DND-41 (cell line): ENCODE data around the gene GPR63.

Experiments
- ATAC-seq: fragments of 200-7000 bp; cut with Tn5 transposase; 3 replicates; pipeline ENCODE4 v1.9.1; 2021; ENCODE audit warnings: low read depth; ENCODE audit not compliant: insufficient read depth
- DNase-seq: peaks from one replicate; pipeline ENCODE4 v3.0.0-alpha.2; 2020
- H2AFZ ChIP-seq: 2 replicates; pipeline ENCODE4 v1.6.0; 2012; ENCODE audit warnings: low read depth, low read length
- H3K27ac ChIP-seq: 2 replicates; pipeline ENCODE4 v1.5.1; 2012; ENCODE audit warnings: low read length, inconsistent platforms
- H3K27me3 ChIP-seq: fragments of 200-600 bp; sonication (generic); 2 replicates; pipeline ENCODE4 v1.6.0; 2012; ENCODE audit warnings: low read length, mild to moderate bottlenecking, inconsistent platforms; ENCODE audit not compliant: insufficient read depth, poor library complexity
- H3K36me3 ChIP-seq: 2 replicates; pipeline ENCODE4 v1.5.1; 2012; ENCODE audit warnings: low read length, inconsistent platforms; ENCODE audit not compliant: insufficient read depth
- H3K4me1 ChIP-seq: 2 replicates; pipeline ENCODE4 v1.5.1; 2012; ENCODE audit warnings: mild to moderate bottlenecking, low read length; ENCODE audit not compliant: insufficient read depth
- H3K4me2 ChIP-seq: 2 replicates; pipeline ENCODE4 v1.6.0; 2012; ENCODE audit warnings: mild to moderate bottlenecking, moderate library complexity, low read length, inconsistent platforms; ENCODE audit not compliant: insufficient read depth
- H3K4me3 ChIP-seq, 2 experiments: fragments of 200-600 bp in 1 of 2; shearing (Covaris generic) in 1 of 2; 2 replicates each; pipeline ENCODE4 v1.5.1; 2012 to 2016; ENCODE audit warnings: inconsistent platforms in 2 of 2, low read length in 2 of 2, mild to moderate bottlenecking in 2 of 2, low read depth in 1 of 2, moderate library complexity in 1 of 2
- H3K79me2 ChIP-seq: 2 replicates; pipeline ENCODE4 v1.6.0; 2012; ENCODE audit warnings: low read length, inconsistent platforms; ENCODE audit not compliant: insufficient read depth
- H3K9ac ChIP-seq: 2 replicates; pipeline ENCODE4 v1.6.0; 2012; ENCODE audit warnings: low read depth, mild to moderate bottlenecking, inconsistent platforms, low read length, moderate library complexity
- H3K9me3 ChIP-seq: 2 replicates; pipeline ENCODE4 v1.5.1; 2012; ENCODE audit warnings: low read length, moderate library complexity, mild to moderate bottlenecking, inconsistent platforms; ENCODE audit not compliant: insufficient read depth, severe bottlenecking
- H4K20me1 ChIP-seq: 2 replicates; pipeline ENCODE4 v1.6.0; 2012; ENCODE audit warnings: low read length; ENCODE audit not compliant: insufficient read depth
- CTCF ChIP-seq: IDR thresholded peaks from 2 replicates; pipeline ENCODE4 v1.5.1; 2012; ENCODE audit warnings: borderline replicate concordance, low read length, moderate library complexity, mild to moderate bottlenecking; ENCODE audit not compliant: poor library complexity, severe bottlenecking; ENCODE audit errors: extremely low read depth
- EZH2 ChIP-seq: IDR thresholded peaks from 3 replicates; pipeline ENCODE4 v1.6.1; 2012; ENCODE audit warnings: borderline replicate concordance, low read depth, mild to moderate bottlenecking, moderate library complexity, low read length, inconsistent platforms; ENCODE audit not compliant: severe bottlenecking

Gene GPR63

DNA sequence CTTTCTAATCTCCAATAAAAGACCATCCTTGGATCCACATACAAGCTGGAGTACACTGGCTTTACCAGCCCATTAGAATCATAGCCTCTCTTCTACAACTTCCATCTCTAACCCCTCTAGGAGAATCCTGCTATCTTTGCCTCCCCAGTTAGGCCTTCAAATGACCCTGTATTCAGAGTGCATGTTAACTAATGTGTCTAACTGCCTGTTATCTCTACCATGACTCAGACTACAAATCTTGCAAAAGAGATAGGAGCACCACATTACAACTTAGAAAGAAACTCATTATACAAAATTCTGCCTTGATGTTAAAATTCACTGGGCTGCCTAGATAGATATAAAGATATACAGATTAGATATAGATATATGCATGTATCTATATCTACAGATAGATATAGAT lies 28.2 kb downstream of the GPR63 start:
- Histone ChIP-seq H3K36me3 (no peaks in the 10 kb centered on the region), H3K4me3 (no peak overlapping the region), H3K79me2 (peaks cover 2% of the 10 kb centered on the region; the same call in 1 of the 2 replicates), H3K9ac (no peak overlapping the region), H3K9me3 (no peaks in the 10 kb centered on the region), H3K27ac (no peak overlapping the region), H2AFZ (no peak overlapping the region), H3K4me2 (no peak overlapping the region), H3K4me1 (peaks cover 5% of the 10 kb centered on the region), H3K27me3 (no peaks in the 10 kb centered on the region), H4K20me1 (peaks cover 5% of the 10 kb centered on the region; the same call in 1 of the 2 replicates)
- ATAC-seq (0 out of 3 replicates have a peak, but pooled peaks have one; percentile 9), DNase-seq (no peak)
- no peak for TF ChIP-seq EZH2

GRCh38 chr6:96803106-96803481 lies 34.2 kb downstream of the GPR63 start:
- Histone ChIP-seq H3K4me3 (no peak overlapping the region), H3K36me3 (peaks cover 16% of the 10 kb centered on the region; the same call in 1 of the 2 replicates), H3K9me3 (no peaks in the 10 kb centered on the region), H3K27ac (no peak overlapping the region), H3K9ac (no peak overlapping the region), H3K79me2 (no peaks in the 10 kb centered on the region), H3K27me3 (no peaks in the 10 kb centered on the region), H4K20me1 (peaks cover 7% of the 10 kb centered on the region; the same call in 1 of the 2 replicates), H3K4me1 (no peaks in the 10 kb centered on the region), H3K4me2 (no peak overlapping the region), H2AFZ (no peak overlapping the region)
- DNase-seq = no peak
- no peak for TF ChIP-seq CTCF
- TF ChIP-seq EZH2 = no peak
- ATAC-seq = no peak

GRCh38 chr6:96795481-96795880 lies 41.8 kb downstream of the GPR63 start:
- peaks cover 19% of the 10 kb centered on the region; the same call in 1 of the 2 replicates for H3K36me3 ChIP-seq
- H4K20me1 ChIP-seq = peaks cover 3% of the 10 kb centered on the region; the same call in 1 of the 2 replicates
- no peaks in the 10 kb centered on the region for H3K9me3 ChIP-seq
- H3K4me2 ChIP-seq = no peak overlapping the region
- no peak overlapping the region for H2AFZ ChIP-seq
- H3K27me3 ChIP-seq = no peaks in the 10 kb centered on the region
- no peaks in the 10 kb centered on the region for H3K4me1 ChIP-seq
- DNase-seq (no peak), ATAC-seq (no peak)
- H3K9ac ChIP-seq = no peak overlapping the region
- no peak overlapping the region for H3K27ac ChIP-seq
- no peaks in the 10 kb centered on the region for H3K79me2 ChIP-seq
- TF ChIP-seq CTCF (no peak), EZH2 (no peak)
- H3K4me3 ChIP-seq = no peak overlapping the region

DNA sequence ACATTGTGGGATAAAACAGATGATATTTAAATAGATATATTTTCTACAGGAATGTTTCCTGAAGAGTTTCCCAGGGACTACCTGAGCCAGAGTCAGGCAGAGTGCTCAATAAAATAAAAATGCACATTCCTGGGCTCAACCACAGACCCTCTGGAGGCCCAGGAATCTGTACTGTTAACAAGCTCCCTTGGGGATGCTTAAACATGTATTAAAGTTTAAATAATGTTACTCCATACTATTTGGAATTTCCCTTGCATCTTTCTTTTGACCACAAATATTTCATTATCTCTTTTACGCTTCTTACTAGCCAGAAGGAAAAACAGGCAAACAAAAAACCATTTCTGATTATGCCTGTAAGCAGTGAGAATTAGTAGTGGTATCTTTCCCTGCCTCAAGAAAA lies 42.3 kb downstream of the GPR63 start:
- Histone ChIP-seq H3K4me1 (no peaks in the 10 kb centered on the region), H3K4me3 (no peak overlapping the region), H2AFZ (no peak overlapping the region), H3K79me2 (no peaks in the 10 kb centered on the region), H3K27me3 (no peaks in the 10 kb centered on the region), H3K36me3 (peaks cover 19% of the 10 kb centered on the region; the same call in 1 of the 2 replicates), H3K9ac (no peak overlapping the region), H3K27ac (no peak overlapping the region), H3K9me3 (no peaks in the 10 kb centered on the region), H3K4me2 (no peak overlapping the region), H4K20me1 (peaks cover 3% of the 10 kb centered on the region; the same call in 1 of the 2 replicates)
- DNase-seq = no peak
- ATAC-seq = no peak
- no peak for TF ChIP-seq EZH2
- TF ChIP-seq CTCF = no peak
